Measurements from ENCODE around the gene ANKRD50.

GRCh38 chr4:124684301-124684700 is 28.2 kb downstream of the ANKRD50 start:
- TF ChIP-seq CTCF (IDR thresholded peaks at IDR 0.05; ENCODE audit: borderline replicate concordance, extremely low read depth, low read length, poor library complexity, severe bottlenecking), result no peak
- TF ChIP-seq EZH2 (IDR thresholded peaks at IDR 0.05; ENCODE audit: borderline replicate concordance, low read depth, low read length, severe bottlenecking), result no peak
